Adrenal gland (tissue), 5 donors: Measurements from ENCODE around the gene IL17RB.

Experiments
- CTCF ChIP-seq, 6 experiments: fragments of 450-650 bp in 4 of 6; fragments of 200-600 bp in 2 of 6; sonication (generic) in 1 of 6; IDR thresholded peaks; 1 replicate in 5 of 6; 2 replicates in 1 of 6; pipeline versions ENCODE4 v1.5.1 to v1.8.0; 2016 to 2021; ENCODE audit warnings: antibody characterized with exemption in 6 of 6, mild to moderate bottlenecking in 2 of 6, moderate library complexity in 1 of 6
- POLR2A ChIP-seq, 2 donors: fragments of 450-650 bp; IDR thresholded peaks; one replicate each; pipeline ENCODE4 v1.6.1; 2017; ENCODE audit warnings: antibody characterized with exemption in 2 of 2, mild to moderate bottlenecking in 2 of 2, moderate library complexity in 1 of 2
- donor health status: DM: no; HTN: no; CAD: no.

GRCh38 chr3:53859178-53859577 is 12.8 kb downstream of the IL17RB start:
- TF ChIP-seq CTCF (IDR thresholded peaks at IDR 0.05) (no peak), POLR2A (IDR thresholded peaks at IDR 0.05) (no peak)
